Measurements from ENCODE around the gene BTBD2.

DNA sequence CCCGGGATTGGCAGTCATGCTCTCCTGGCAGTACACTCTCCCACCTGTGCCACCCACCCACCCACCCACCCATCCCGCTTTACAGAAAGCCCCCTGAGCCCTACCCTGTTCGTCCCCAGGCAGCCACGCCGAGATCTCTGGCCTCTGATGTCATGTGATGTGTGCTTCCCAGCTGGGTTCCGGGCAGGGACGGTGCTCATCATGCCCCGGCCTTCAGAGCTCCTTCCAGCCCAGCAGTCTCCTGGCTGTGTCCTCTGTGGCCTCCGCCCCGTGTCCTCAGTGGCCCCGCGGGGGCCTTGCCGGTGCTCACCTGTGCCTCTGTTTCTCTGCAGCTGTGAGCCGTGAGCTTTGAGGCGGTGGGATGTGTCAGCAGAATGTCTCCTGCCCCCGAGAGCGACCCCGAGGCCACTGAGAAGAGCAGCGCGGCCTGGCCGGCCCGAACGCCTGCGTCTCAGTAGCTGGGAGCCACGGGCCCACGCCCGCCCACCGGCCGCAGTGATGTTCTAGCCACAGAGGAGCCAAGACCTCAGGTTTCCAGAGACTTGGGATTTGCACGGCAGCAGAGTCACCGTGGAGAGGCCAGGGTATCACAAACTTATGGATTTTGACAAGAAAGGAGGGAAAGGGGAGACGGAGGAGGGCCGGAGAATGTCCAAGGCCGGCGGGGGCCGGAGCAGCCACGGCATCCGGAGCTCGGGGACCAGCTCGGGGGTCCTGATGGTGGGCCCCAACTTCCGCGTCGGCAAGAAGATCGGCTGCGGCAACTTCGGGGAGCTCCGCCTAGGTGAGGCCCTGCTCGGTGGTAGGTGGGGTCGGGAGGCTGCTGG is 46.1 kb downstream of the BTBD2 start:
- TF ChIP-seq, protein P1, sequence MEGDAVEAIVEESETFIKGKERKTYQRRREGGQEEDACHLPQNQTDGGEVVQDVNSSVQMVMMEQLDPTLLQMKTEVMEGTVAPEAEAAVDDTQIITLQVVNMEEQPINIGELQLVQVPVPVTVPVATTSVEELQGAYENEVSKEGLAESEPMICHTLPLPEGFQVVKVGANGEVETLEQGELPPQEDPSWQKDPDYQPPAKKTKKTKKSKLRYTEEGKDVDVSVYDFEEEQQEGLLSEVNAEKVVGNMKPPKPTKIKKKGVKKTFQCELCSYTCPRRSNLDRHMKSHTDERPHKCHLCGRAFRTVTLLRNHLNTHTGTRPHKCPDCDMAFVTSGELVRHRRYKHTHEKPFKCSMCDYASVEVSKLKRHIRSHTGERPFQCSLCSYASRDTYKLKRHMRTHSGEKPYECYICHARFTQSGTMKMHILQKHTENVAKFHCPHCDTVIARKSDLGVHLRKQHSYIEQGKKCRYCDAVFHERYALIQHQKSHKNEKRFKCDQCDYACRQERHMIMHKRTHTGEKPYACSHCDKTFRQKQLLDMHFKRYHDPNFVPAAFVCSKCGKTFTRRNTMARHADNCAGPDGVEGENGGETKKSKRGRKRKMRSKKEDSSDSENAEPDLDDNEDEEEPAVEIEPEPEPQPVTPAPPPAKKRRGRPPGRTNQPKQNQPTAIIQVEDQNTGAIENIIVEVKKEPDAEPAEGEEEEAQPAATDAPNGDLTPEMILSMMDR (conservative IDR thresholded peaks at IDR 0.05; ENCODE audit: low read depth in 2 of 2): no peak
- TF ChIP-seq CREB1 (CRISPR knock-in tag; IDR thresholded peaks at IDR 0.05; ENCODE audit: low read depth) (no peak), EZH2 (IDR thresholded peaks at IDR 0.05; ENCODE audit: low read depth, unreplicated experiment) (no peak), POLR2AphosphoS5 (IDR thresholded peaks at IDR 0.05; ENCODE audit: low read depth) (no peak), EZH2phosphoT487 (IDR thresholded peaks at IDR 0.05; ENCODE audit: unreplicated experiment) (no peak)
- TF ChIP-seq, protein P2, sequence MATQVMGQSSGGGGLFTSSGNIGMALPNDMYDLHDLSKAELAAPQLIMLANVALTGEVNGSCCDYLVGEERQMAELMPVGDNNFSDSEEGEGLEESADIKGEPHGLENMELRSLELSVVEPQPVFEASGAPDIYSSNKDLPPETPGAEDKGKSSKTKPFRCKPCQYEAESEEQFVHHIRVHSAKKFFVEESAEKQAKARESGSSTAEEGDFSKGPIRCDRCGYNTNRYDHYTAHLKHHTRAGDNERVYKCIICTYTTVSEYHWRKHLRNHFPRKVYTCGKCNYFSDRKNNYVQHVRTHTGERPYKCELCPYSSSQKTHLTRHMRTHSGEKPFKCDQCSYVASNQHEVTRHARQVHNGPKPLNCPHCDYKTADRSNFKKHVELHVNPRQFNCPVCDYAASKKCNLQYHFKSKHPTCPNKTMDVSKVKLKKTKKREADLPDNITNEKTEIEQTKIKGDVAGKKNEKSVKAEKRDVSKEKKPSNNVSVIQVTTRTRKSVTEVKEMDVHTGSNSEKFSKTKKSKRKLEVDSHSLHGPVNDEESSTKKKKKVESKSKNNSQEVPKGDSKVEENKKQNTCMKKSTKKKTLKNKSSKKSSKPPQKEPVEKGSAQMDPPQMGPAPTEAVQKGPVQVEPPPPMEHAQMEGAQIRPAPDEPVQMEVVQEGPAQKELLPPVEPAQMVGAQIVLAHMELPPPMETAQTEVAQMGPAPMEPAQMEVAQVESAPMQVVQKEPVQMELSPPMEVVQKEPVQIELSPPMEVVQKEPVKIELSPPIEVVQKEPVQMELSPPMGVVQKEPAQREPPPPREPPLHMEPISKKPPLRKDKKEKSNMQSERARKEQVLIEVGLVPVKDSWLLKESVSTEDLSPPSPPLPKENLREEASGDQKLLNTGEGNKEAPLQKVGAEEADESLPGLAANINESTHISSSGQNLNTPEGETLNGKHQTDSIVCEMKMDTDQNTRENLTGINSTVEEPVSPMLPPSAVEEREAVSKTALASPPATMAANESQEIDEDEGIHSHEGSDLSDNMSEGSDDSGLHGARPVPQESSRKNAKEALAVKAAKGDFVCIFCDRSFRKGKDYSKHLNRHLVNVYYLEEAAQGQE (IDR thresholded peaks at IDR 0.05; ENCODE audit: unreplicated experiment): no peak
